Measurements from ENCODE around the gene HSPA5. TPM values are rescaled to one million over a fixed set of nuclear protein-coding genes. Genes with fewer than 3 reads are reported as not detected.
A peak's percentile ranks its signal among the peaks of the same experiment; 100 is the strongest.

The HSPA5 gene
- total and polyA plus RNA-seq, 2 of the 4 experiments (the other 2 are of a cell fraction): 118 to 419 TPM

DNA sequence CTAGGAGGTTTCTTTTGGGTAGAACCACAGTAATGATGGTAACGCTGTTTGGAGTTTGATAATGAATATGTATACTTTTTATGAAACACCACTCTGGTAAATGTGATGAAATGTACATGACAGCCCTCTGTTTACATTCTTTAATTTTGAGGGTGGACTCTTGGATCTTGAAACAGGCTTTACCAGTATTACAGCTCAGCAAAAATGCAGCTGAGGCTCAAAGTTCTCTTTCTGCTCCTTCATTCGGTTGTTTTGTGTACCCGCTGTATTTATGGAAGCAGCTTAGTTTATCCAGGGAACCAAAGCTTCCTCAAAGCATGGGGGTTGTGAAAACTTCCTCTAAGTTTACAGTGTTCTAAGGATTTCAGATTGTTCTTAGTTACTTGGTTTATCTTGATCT is 31.6 kb upstream of the HSPA5 start:
- Histone ChIP-seq H3K4me2 (ENCODE audit: low read depth, low read length) (peak overlapping the region; percentile 73; the same call in 1 of the 2 replicates), H3K36me3 (ENCODE audit: control insufficient read depth, insufficient read depth, low read length) (no peaks in the 10 kb centered on the region), H2BK120ac (ENCODE audit: low read depth, low read length) (no peak overlapping the region), H2BK5ac (ENCODE audit: low read depth, low read length, poor library complexity, severe bottlenecking) (peak overlapping the region; percentile 44), H3K4me1 (ENCODE audit: control insufficient read depth, insufficient read depth, low read length) (peaks cover 7% of the 10 kb centered on the region), H3K9me1 (ENCODE audit: insufficient read depth, low read length) (peaks cover 4% of the 10 kb centered on the region), H2AK5ac (ENCODE audit: low read depth, low read length) (no peak overlapping the region), H2BK20ac (ENCODE audit: low read depth, low read length) (no peak overlapping the region), H3K9me3 (ENCODE audit: control insufficient read depth, insufficient read depth, low read length) (no peaks in the 10 kb centered on the region), H3K14ac (replicated peaks; ENCODE audit: low read depth, low read length) (no peak overlapping the region), H3K27me3 (ENCODE audit: control insufficient read depth, insufficient read depth, low read length) (no peaks in the 10 kb centered on the region), H4K91ac (ENCODE audit: insufficient read depth, low read depth, low read length) (no peak overlapping the region), H3K4ac (ENCODE audit: low read depth, low read length) (no peak overlapping the region), H3K4me3 (ENCODE audit: insufficient read depth, low read depth, low read length) (no peak overlapping the region), H3K27ac (ENCODE audit: insufficient read depth, low read length) (0 out of 2 replicates have a peak overlapping the region, but pooled peaks have one; percentile 6), H3K9ac (ENCODE audit: low read depth, low read length) (no peak overlapping the region), H4K5ac (ENCODE audit: low read depth, low read length) (no peak overlapping the region), H2AFZ (replicated peaks; ENCODE audit: low read length, poor library complexity) (no peak overlapping the region), H3K23ac (ENCODE audit: low read depth, low read length) (no peak overlapping the region; the same call in 1 of the 2 replicates), H3K79me1 (ENCODE audit: low read depth in 1 of 2, low read length in 2 of 2) (peaks cover 14 to 65% of the 10 kb centered on the region in 2 experiments; a peak in 3 of 4 replicates), H4K8ac (ENCODE audit: low read depth in 2 of 2, low read length in 2 of 2) (no peak overlapping the region; a peak in 1 of 4 replicates), H3K18ac (ENCODE audit: low read depth, low read length) (peak overlapping the region; percentile 24; the same call in 1 of the 2 replicates), H2BK15ac (ENCODE audit: low read depth, low read length) (no peak overlapping the region), H3K56ac (ENCODE audit: extremely low read depth, insufficient read depth, low read length) (no peak overlapping the region), H2AK9ac (replicated peaks; ENCODE audit: low read depth, low read length, poor library complexity) (no peak overlapping the region), H4K20me1 (ENCODE audit: insufficient read depth, low read length) (peaks cover 46% of the 10 kb centered on the region)
- ChIA-PET POLR2A (ENCODE audit: unreplicated experiment) (interaction anchor here (0.9 kb wide), 1 partner anchor 31 kb away, joined by 3 read pairs; the partner anchor contains the start of gene HSPA5), CTCF (no interaction called here)
- ATAC-seq (ENCODE audit: low read depth) (peak; percentile 82), DNase-seq (peak; percentile 61)
- dilution Hi-C loops (cut with HindIII; ENCODE audit: low sequenced_read_pairs, unreplicated experiment): no loop called here
- TF ChIP-seq, protein P1, sequence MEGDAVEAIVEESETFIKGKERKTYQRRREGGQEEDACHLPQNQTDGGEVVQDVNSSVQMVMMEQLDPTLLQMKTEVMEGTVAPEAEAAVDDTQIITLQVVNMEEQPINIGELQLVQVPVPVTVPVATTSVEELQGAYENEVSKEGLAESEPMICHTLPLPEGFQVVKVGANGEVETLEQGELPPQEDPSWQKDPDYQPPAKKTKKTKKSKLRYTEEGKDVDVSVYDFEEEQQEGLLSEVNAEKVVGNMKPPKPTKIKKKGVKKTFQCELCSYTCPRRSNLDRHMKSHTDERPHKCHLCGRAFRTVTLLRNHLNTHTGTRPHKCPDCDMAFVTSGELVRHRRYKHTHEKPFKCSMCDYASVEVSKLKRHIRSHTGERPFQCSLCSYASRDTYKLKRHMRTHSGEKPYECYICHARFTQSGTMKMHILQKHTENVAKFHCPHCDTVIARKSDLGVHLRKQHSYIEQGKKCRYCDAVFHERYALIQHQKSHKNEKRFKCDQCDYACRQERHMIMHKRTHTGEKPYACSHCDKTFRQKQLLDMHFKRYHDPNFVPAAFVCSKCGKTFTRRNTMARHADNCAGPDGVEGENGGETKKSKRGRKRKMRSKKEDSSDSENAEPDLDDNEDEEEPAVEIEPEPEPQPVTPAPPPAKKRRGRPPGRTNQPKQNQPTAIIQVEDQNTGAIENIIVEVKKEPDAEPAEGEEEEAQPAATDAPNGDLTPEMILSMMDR (conservative IDR thresholded peaks at IDR 0.05; ENCODE audit: low read depth, low read length): no peak
- TF ChIP-seq CHD1 (IDR thresholded peaks at IDR 0.05; ENCODE audit: low read depth, low read length): no peak
- no peak for TF ChIP-seq RAD21 (IDR thresholded peaks at IDR 0.05; ENCODE audit: low read length)
- TF ChIP-seq, protein P2, sequence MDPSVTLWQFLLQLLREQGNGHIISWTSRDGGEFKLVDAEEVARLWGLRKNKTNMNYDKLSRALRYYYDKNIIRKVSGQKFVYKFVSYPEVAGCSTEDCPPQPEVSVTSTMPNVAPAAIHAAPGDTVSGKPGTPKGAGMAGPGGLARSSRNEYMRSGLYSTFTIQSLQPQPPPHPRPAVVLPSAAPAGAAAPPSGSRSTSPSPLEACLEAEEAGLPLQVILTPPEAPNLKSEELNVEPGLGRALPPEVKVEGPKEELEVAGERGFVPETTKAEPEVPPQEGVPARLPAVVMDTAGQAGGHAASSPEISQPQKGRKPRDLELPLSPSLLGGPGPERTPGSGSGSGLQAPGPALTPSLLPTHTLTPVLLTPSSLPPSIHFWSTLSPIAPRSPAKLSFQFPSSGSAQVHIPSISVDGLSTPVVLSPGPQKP (IDR thresholded peaks at IDR 0.05; ENCODE audit: borderline replicate concordance, low read depth, low read length): no peak
- no peak for TF ChIP-seq MXI1 (IDR thresholded peaks at IDR 0.05; ENCODE audit: borderline replicate concordance, low read depth, low read length)
- no peak for TF ChIP-seq SMC3 (IDR thresholded peaks at IDR 0.05; ENCODE audit: low read depth, low read length)
- TF ChIP-seq RCOR1 (IDR thresholded peaks at IDR 0.05; ENCODE audit: insufficient replicate concordance, low read length): no peak
- TF ChIP-seq MAFK (IDR thresholded peaks at IDR 0.05; ENCODE audit: low read depth, low read length): peak; percentile 38; the same call in 1 of the 2 replicates
- TF ChIP-seq CEBPB (IDR thresholded peaks at IDR 0.05; ENCODE audit: low read depth, low read length): peak; percentile 23; the same call in 1 of the 2 replicates
- TF ChIP-seq RFX5 (IDR thresholded peaks at IDR 0.05; ENCODE audit: low read depth, low read length): no peak
- no peak for TF ChIP-seq MAZ (IDR thresholded peaks at IDR 0.05; ENCODE audit: borderline replicate concordance, low read depth, low read length)
- BruUV-seq (replicated peaks): no TSS peak
- no CpG with 5 or more reads among the region's 3 CpGs for WGBS, 2 experiments (ENCODE audit: extremely low coverage in 2 of 2, insufficient read length in 1 of 2)
- in situ Hi-C loops (cut with MboI; ENCODE audit: low sequenced_read_pairs): no loop called here
- intact Hi-C loops (cut with micrococcal nuclease): no loop called here
